HEK293 (cell line): ENCODE measurements around the gene PRCP.

Experiments used
- CTCF ChIA-PET: fragments of 350-600 bp; formaldehyde crosslinking; extraction: SDS; loops from one replicate; lab custom pipeline; 2021; ENCODE audit warnings: antibody characterized with exemption; lab: Yijun Ruan, JAX
- POLR2A ChIA-PET: fragments of 300-600 bp; formaldehyde crosslinking; extraction: SDS; loops from one replicate; lab custom pipeline; 2020; ENCODE audit warnings: antibody characterized with exemption, inconsistent platforms; lab: Yijun Ruan, JAX
- H3K27ac ChIP-seq: fragments of 200-500 bp; sonication (Bioruptor generic); 2 replicates; pipeline ENCODE4 v1.5.1; 2014; ENCODE audit warnings: low read depth, low read length, control low read depth, inconsistent platforms; ENCODE audit errors: extremely low read depth
- H3K36me3 ChIP-seq, 2 experiments: fragments of 200-500 bp in 1 of 2; sonication (Bioruptor generic) in 1 of 2; 1 replicate in 1 of 2; 2 replicates in 1 of 2; pipeline ENCODE4 v1.5.1; 2014 to 2017; ENCODE audit warnings: inconsistent platforms in 2 of 2, low read length in 2 of 2; ENCODE audit not compliant: control insufficient read depth in 2 of 2, insufficient read depth in 1 of 2
- H3K4me1 ChIP-seq: fragments of 200-500 bp; sonication (Bioruptor generic); 2 replicates; pipeline ENCODE4 v1.5.1; 2014; ENCODE audit warnings: mild to moderate bottlenecking, low read length, inconsistent platforms; ENCODE audit not compliant: control insufficient read depth, insufficient read depth
- H3K4me3 ChIP-seq: 2 replicates; pipeline ENCODE4 v1.5.1; 2011; ENCODE audit warnings: low read depth, mild to moderate bottlenecking, control low read depth, low read length, moderate library complexity
- H3K9me3 ChIP-seq: fragments of 200-500 bp; sonication (Bioruptor generic); 2 replicates; pipeline ENCODE4 v1.5.1; 2014; ENCODE audit warnings: low read depth, low read length, inconsistent platforms; ENCODE audit not compliant: control insufficient read depth, insufficient read depth
- FEZF1 ChIP-seq: fragments of 450-650 bp; formaldehyde crosslinking; IDR thresholded peaks from 2 replicates; pipeline ENCODE4 v1.5.1; 2016; ENCODE audit warnings: missing biosample characterization, missing genetic modification characterization
- IKZF3 ChIP-seq: fragments of 450-650 bp; IDR thresholded peaks from 2 replicates; pipeline ENCODE4 v1.5.0; 2018; ENCODE audit warnings: missing biosample characterization, mild to moderate bottlenecking, missing genetic modification characterization, moderate library complexity
- KLF1 ChIP-seq: fragments of 450-650 bp; formaldehyde crosslinking; IDR thresholded peaks from 2 replicates; pipeline ENCODE4 v1.5.1; 2016; ENCODE audit warnings: missing biosample characterization, missing genetic modification characterization
- KLF7 ChIP-seq: fragments of 450-650 bp; formaldehyde crosslinking; IDR thresholded peaks from 2 replicates; pipeline ENCODE4 v1.5.1; 2016; ENCODE audit warnings: missing biosample characterization, missing genetic modification characterization, borderline replicate concordance
- KLF9 ChIP-seq: fragments of 450-650 bp; formaldehyde crosslinking; IDR thresholded peaks from 2 replicates; pipeline ENCODE4 v1.5.1; 2016; ENCODE audit warnings: missing biosample characterization, missing genetic modification characterization, low read depth
- OSR2 ChIP-seq: fragments of 450-650 bp; formaldehyde crosslinking; IDR thresholded peaks from 2 replicates; pipeline ENCODE4 v1.5.1; 2016; ENCODE audit warnings: missing biosample characterization, missing genetic modification characterization
- SCRT1 ChIP-seq: fragments of 450-650 bp; formaldehyde crosslinking; IDR thresholded peaks from 2 replicates; pipeline ENCODE4 v1.5.1; 2016; ENCODE audit warnings: missing biosample characterization, missing genetic modification characterization, borderline replicate concordance
- SP3 ChIP-seq: fragments of 450-650 bp; formaldehyde crosslinking; IDR thresholded peaks from 2 replicates; pipeline ENCODE4 v1.5.1; 2016; ENCODE audit warnings: missing biosample characterization, missing genetic modification characterization
- ZBTB7A ChIP-seq: fragments of 450-650 bp; formaldehyde crosslinking; IDR thresholded peaks from 2 replicates; pipeline ENCODE4 v1.5.1; 2016; ENCODE audit warnings: low read depth, missing biosample characterization, missing genetic modification characterization
- ZNF133 ChIP-seq: fragments of 450-650 bp; formaldehyde crosslinking; IDR thresholded peaks from 2 replicates; pipeline ENCODE4 v1.5.1; 2016; ENCODE audit warnings: missing biosample characterization, missing genetic modification characterization
- ZNF146 ChIP-seq: fragments of 450-650 bp; formaldehyde crosslinking; IDR thresholded peaks from 2 replicates; pipeline ENCODE4 v1.5.1; 2016; ENCODE audit warnings: missing biosample characterization, missing genetic modification characterization
- ZNF16 ChIP-seq: fragments of 450-650 bp; formaldehyde crosslinking; IDR thresholded peaks from 2 replicates; pipeline ENCODE4 v1.5.1; 2016; ENCODE audit warnings: low read depth, missing biosample characterization, missing genetic modification characterization
- ZNF2 ChIP-seq: fragments of 450-650 bp; formaldehyde crosslinking; IDR thresholded peaks from 2 replicates; pipeline ENCODE4 v1.5.1; 2016; ENCODE audit warnings: missing biosample characterization, missing genetic modification characterization
- ZNF202 ChIP-seq: fragments of 450-650 bp; formaldehyde crosslinking; IDR thresholded peaks from 2 replicates; pipeline ENCODE4 v1.5.1; 2016; ENCODE audit warnings: missing biosample characterization, missing genetic modification characterization, borderline replicate concordance
- ZNF274 ChIP-seq, 2 experiments: fragments of 200-500 bp in 1 of 2; fragments of 450-650 bp in 1 of 2; sonication (Bioruptor generic) in 1 of 2; formaldehyde crosslinking in 1 of 2; IDR thresholded peaks; 2 replicates each; pipeline versions ENCODE4 v1.5.1 to v1.6.1; 2014 to 2016; ENCODE audit warnings: borderline replicate concordance in 1 of 2, inconsistent platforms in 1 of 2, low read length in 1 of 2, missing biosample characterization in 1 of 2, missing genetic modification characterization in 1 of 2
- ZNF394 ChIP-seq: fragments of 450-650 bp; formaldehyde crosslinking; IDR thresholded peaks from 2 replicates; pipeline ENCODE4 v1.5.1; 2016; ENCODE audit warnings: missing biosample characterization, missing genetic modification characterization, mild to moderate bottlenecking, moderate library complexity, borderline replicate concordance
- ZNF433 ChIP-seq: fragments of 450-650 bp; formaldehyde crosslinking; IDR thresholded peaks from 2 replicates; pipeline ENCODE4 v1.5.1; 2016; ENCODE audit warnings: missing biosample characterization, missing genetic modification characterization, low read depth
- ZNF48 ChIP-seq: fragments of 450-650 bp; formaldehyde crosslinking; IDR thresholded peaks from 2 replicates; pipeline ENCODE4 v1.5.1; 2016; ENCODE audit warnings: missing biosample characterization, missing genetic modification characterization
- ZNF596 ChIP-seq: fragments of 450-650 bp; IDR thresholded peaks from 2 replicates; pipeline ENCODE4 v1.5.0; 2018; ENCODE audit warnings: missing biosample characterization, mild to moderate bottlenecking, missing genetic modification characterization, moderate library complexity
- ZNF704 ChIP-seq: fragments of 450-650 bp; formaldehyde crosslinking; IDR thresholded peaks from 2 replicates; pipeline ENCODE4 v1.5.1; 2016; ENCODE audit warnings: missing biosample characterization, missing genetic modification characterization
- TF ChIP-seq, protein P1 (sequence below): fragments of 450-650 bp; formaldehyde crosslinking; IDR thresholded peaks from 2 replicates; pipeline ENCODE4 v1.5.1; 2016; ENCODE audit warnings: missing biosample characterization, missing genetic modification characterization
- TF ChIP-seq, protein P2 (sequence below): fragments of 450-650 bp; formaldehyde crosslinking; IDR thresholded peaks from 2 replicates; pipeline ENCODE4 v1.5.1; 2016; ENCODE audit warnings: missing biosample characterization, missing genetic modification characterization
- TF ChIP-seq, protein P3 (sequence below): fragments of 450-650 bp; formaldehyde crosslinking; IDR thresholded peaks from 2 replicates; pipeline ENCODE4 v1.5.1; 2016; ENCODE audit warnings: missing biosample characterization, missing genetic modification characterization

Gene PRCP

GRCh38 chr11:82782825-82783374 is 117.3 kb downstream of the PRCP start:
- H3K4me3 ChIP-seq = no peak overlapping the region
- H3K36me3 ChIP-seq = no peaks in the 10 kb centered on the region
- H3K4me1 ChIP-seq = no peaks in the 10 kb centered on the region
- H3K27ac ChIP-seq = no peak overlapping the region
- ChIA-PET CTCF (no interaction called here), POLR2A (no interaction called here)
- TF ChIP-seq ZNF133 (tag by site-specific recombination) (no peak), ZNF2 (no peak), ZBTB7A (tag by site-specific recombination) (no peak), KLF7 (no peak), ZNF48 (tag by site-specific recombination) (no peak), ZNF274 (IDR thresholded peaks at IDR 0.05; ENCODE audit: low read length) (no peak), ZNF274 (tag by site-specific recombination; IDR thresholded peaks at IDR 0.05; ENCODE audit: borderline replicate concordance) (no peak), ZNF704 (tag by site-specific recombination) (no peak), ZNF16 (tag by site-specific recombination) (no peak), KLF1 (tag by site-specific recombination) (no peak)
- H3K9me3 ChIP-seq = no peaks in the 10 kb centered on the region

GRCh38 chr11:82778776-82779175 is 121.5 kb downstream of the PRCP start:
- ChIA-PET CTCF (interaction anchor here (0.7 to 2.0 kb wide), 3 partner anchors 45 to 89 kb away, joined by 3 to 8 read pairs (median 4); partner anchors contain the start of gene FAM181B), POLR2A (no interaction called here)
- Histone ChIP-seq H3K9me3 (no peaks in the 10 kb centered on the region), H3K36me3 (no peaks in the 10 kb centered on the region), H3K27ac (no peak overlapping the region), H3K4me1 (no peaks in the 10 kb centered on the region), H3K4me3 (no peak overlapping the region)
- TF ChIP-seq ZNF146 (tag by site-specific recombination) (no peak), FEZF1 (tag by site-specific recombination) (no peak), SCRT1 (tag by site-specific recombination) (no peak), SP3 (tag by site-specific recombination) (no peak), KLF9 (tag by site-specific recombination) (no peak), ZNF433 (no peak)

- no peak overlapping the region for H3K27ac ChIP-seq
- H3K4me1 ChIP-seq = no peaks in the 10 kb centered on the region
- POLR2A ChIA-PET = no interaction called here
- H3K36me3 ChIP-seq = no peaks in the 10 kb centered on the region
- no peaks in the 10 kb centered on the region for H3K9me3 ChIP-seq
- CTCF ChIA-PET = interaction anchor here (0.5 to 4.7 kb wide), 38 partner anchors 8 to 1310 kb away, joined by 3 to 47 read pairs (median 5); partner anchors contain the start of gene CCDC90B
- H3K4me3 ChIP-seq = no peak overlapping the region
- TF ChIP-seq OSR2 (tag by site-specific recombination) = no peak
- TF ChIP-seq, protein P1, sequence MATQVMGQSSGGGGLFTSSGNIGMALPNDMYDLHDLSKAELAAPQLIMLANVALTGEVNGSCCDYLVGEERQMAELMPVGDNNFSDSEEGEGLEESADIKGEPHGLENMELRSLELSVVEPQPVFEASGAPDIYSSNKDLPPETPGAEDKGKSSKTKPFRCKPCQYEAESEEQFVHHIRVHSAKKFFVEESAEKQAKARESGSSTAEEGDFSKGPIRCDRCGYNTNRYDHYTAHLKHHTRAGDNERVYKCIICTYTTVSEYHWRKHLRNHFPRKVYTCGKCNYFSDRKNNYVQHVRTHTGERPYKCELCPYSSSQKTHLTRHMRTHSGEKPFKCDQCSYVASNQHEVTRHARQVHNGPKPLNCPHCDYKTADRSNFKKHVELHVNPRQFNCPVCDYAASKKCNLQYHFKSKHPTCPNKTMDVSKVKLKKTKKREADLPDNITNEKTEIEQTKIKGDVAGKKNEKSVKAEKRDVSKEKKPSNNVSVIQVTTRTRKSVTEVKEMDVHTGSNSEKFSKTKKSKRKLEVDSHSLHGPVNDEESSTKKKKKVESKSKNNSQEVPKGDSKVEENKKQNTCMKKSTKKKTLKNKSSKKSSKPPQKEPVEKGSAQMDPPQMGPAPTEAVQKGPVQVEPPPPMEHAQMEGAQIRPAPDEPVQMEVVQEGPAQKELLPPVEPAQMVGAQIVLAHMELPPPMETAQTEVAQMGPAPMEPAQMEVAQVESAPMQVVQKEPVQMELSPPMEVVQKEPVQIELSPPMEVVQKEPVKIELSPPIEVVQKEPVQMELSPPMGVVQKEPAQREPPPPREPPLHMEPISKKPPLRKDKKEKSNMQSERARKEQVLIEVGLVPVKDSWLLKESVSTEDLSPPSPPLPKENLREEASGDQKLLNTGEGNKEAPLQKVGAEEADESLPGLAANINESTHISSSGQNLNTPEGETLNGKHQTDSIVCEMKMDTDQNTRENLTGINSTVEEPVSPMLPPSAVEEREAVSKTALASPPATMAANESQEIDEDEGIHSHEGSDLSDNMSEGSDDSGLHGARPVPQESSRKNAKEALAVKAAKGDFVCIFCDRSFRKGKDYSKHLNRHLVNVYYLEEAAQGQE (tag by site-specific recombination) = no peak
- TF ChIP-seq, protein P2, sequence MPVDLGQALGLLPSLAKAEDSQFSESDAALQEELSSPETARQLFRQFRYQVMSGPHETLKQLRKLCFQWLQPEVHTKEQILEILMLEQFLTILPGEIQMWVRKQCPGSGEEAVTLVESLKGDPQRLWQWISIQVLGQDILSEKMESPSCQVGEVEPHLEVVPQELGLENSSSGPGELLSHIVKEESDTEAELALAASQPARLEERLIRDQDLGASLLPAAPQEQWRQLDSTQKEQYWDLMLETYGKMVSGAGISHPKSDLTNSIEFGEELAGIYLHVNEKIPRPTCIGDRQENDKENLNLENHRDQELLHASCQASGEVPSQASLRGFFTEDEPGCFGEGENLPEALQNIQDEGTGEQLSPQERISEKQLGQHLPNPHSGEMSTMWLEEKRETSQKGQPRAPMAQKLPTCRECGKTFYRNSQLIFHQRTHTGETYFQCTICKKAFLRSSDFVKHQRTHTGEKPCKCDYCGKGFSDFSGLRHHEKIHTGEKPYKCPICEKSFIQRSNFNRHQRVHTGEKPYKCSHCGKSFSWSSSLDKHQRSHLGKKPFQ = no peak
- TF ChIP-seq, protein P3, sequence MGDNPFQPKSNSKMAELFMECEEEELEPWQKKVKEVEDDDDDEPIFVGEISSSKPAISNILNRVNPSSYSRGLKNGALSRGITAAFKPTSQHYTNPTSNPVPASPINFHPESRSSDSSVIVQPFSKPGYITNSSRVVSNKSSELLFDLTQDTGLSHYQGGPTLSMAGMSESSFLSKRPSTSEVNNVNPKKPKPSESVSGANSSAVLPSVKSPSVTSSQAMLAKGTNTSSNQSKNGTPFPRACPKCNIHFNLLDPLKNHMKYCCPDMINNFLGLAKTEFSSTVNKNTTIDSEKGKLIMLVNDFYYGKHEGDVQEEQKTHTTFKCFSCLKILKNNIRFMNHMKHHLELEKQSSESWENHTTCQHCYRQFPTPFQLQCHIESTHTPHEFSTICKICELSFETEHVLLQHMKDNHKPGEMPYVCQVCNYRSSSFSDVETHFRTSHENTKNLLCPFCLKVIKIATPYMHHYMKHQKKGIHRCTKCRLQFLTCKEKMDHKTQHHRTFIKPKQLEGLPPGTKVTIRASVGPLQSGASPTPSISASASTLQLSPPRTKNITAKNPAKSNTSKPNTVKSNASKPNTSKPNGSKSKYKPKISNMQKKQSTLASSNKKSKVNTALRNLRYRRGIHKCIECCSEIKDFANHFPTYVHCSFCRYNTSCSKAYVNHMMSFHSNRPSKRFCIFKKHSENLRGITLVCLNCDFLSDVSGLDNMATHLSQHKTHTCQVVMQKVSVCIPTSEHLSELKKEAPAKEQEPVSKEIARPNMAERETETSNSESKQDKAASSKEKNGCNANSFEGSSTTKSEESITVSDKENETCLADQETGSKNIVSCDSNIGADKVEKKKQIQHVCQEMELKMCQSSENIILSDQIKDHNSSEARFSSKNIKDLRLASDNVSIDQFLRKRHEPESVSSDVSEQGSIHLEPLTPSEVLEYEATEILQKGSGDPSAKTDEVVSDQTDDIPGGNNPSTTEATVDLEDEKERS (tag by site-specific recombination) = no peak
- no peak for TF ChIP-seq ZNF596 (tag by site-specific recombination)
- no peak for TF ChIP-seq ZNF133 (tag by site-specific recombination)
- TF ChIP-seq ZNF394 (tag by site-specific recombination) = no peak
- no peak for TF ChIP-seq IKZF3 (tag by site-specific recombination)
- no peak for TF ChIP-seq ZNF202 (tag by site-specific recombination)
- TF ChIP-seq KLF7 = no peak
These were observed 123.9 kb downstream of the PRCP start for GRCh38 chr11:82776377-82776776.
